IMR-90 (cell line): ENCODE results near the gene INPP5E. TPM values are rescaled to one million over a fixed set of nuclear protein-coding genes. Genes with fewer than 3 reads are reported as not detected.

ENCODE experiments used
- ATAC-seq: fragments of 200-7000 bp; cut with Tn5 transposase; 2 replicates; pipeline ENCODE4 v1.9.1; 2020; ENCODE audit warnings: low read depth, mild to moderate bottlenecking, moderate library complexity
- BruUV-seq: library from RNA; stranded (reverse); fragments of 400-500 nt; replicated peaks from 2 replicates; lab custom pipeline; 2021; lab: Mats Ljungman, UMichigan
- CTCF ChIA-PET: fragments of 300-600 bp; formaldehyde crosslinking; extraction: SDS; loops from one replicate; lab custom pipeline; 2021; ENCODE audit warnings: antibody characterized with exemption; lab: Yijun Ruan, JAX
- POLR2A ChIA-PET: fragments of 300-600 bp; sonication (Branson Sonifier 250); formaldehyde crosslinking; loops from one replicate; lab custom pipeline; 2022; ENCODE audit warnings: antibody characterized with exemption; ENCODE audit not compliant: unreplicated experiment; lab: Charles Lee
- DNase-seq: peaks from one replicate; pipeline ENCODE4 v3.0.0; 2013
- H2AFZ ChIP-seq: replicated peaks from 2 replicates; pipeline ENCODE3; 2013; ENCODE audit warnings: low read length, mild to moderate bottlenecking; ENCODE audit not compliant: poor library complexity
- H2AK5ac ChIP-seq: 2 replicates; pipeline ENCODE4 v1.6.1; 2013; ENCODE audit warnings: low read depth, low read length, inconsistent platforms
- H2AK9ac ChIP-seq: replicated peaks from 2 replicates; pipeline ENCODE3; 2013; ENCODE audit warnings: mild to moderate bottlenecking, low read depth, low read length, moderate library complexity; ENCODE audit not compliant: poor library complexity
- H2BK120ac ChIP-seq: 2 replicates; pipeline ENCODE4 v1.6.1; 2013; ENCODE audit warnings: low read depth, low read length, inconsistent platforms
- H2BK15ac ChIP-seq: 3 replicates; pipeline ENCODE4 v1.6.1; 2013; ENCODE audit warnings: low read depth, low read length, inconsistent platforms
- H2BK20ac ChIP-seq: 2 replicates; pipeline ENCODE4 v1.6.1; 2013; ENCODE audit warnings: low read depth, mild to moderate bottlenecking, inconsistent platforms, low read length, moderate library complexity
- H2BK5ac ChIP-seq: 2 replicates; pipeline ENCODE4 v1.6.1; 2013; ENCODE audit warnings: mild to moderate bottlenecking, low read depth, low read length, inconsistent platforms; ENCODE audit not compliant: poor library complexity, severe bottlenecking
- H3K14ac ChIP-seq: replicated peaks from 2 replicates; pipeline ENCODE4 v1.6.1; 2013; ENCODE audit warnings: low read depth, low read length, inconsistent platforms
- H3K18ac ChIP-seq: 2 replicates; pipeline ENCODE4 v1.6.1; 2013; ENCODE audit warnings: low read depth, low read length, control low read depth
- H3K23ac ChIP-seq: 2 replicates; pipeline ENCODE4 v1.6.1; 2013; ENCODE audit warnings: low read depth, low read length, inconsistent platforms
- H3K27ac ChIP-seq: 2 replicates; pipeline ENCODE4 v1.5.1; 2013; ENCODE audit warnings: mild to moderate bottlenecking, control low read depth, low read length; ENCODE audit not compliant: insufficient read depth
- H3K27me3 ChIP-seq: 2 replicates; pipeline ENCODE4 v1.6.1; 2013; ENCODE audit warnings: low read length; ENCODE audit not compliant: control insufficient read depth, insufficient read depth
- H3K36me3 ChIP-seq: 2 replicates; pipeline ENCODE4 v1.6.1; 2013; ENCODE audit warnings: low read length, mixed read lengths; ENCODE audit not compliant: control insufficient read depth, insufficient read depth
- H3K4ac ChIP-seq: 2 replicates; pipeline ENCODE4 v1.6.1; 2013; ENCODE audit warnings: low read depth, low read length, inconsistent platforms
- H3K4me1 ChIP-seq: 2 replicates; pipeline ENCODE4 v1.6.1; 2013; ENCODE audit warnings: low read length, mixed read lengths; ENCODE audit not compliant: control insufficient read depth, insufficient read depth
- H3K4me2 ChIP-seq: 2 replicates; pipeline ENCODE4 v1.6.1; 2013; ENCODE audit warnings: low read depth, mild to moderate bottlenecking, control low read depth, low read length, moderate library complexity
- H3K4me3 ChIP-seq: 2 replicates; pipeline ENCODE4 v1.5.1; 2013; ENCODE audit warnings: low read depth, mild to moderate bottlenecking, control low read depth, low read length, moderate library complexity; ENCODE audit not compliant: insufficient read depth
- H3K56ac ChIP-seq: 2 replicates; pipeline ENCODE4 v1.6.1; 2013; ENCODE audit warnings: low read length, inconsistent platforms; ENCODE audit not compliant: insufficient read depth; ENCODE audit errors: extremely low read depth
- H3K79me1 ChIP-seq, 2 experiments: 2 replicates each; pipeline ENCODE4 v1.6.1; 2013; ENCODE audit warnings: low read length in 2 of 2, inconsistent platforms in 1 of 2, low read depth in 1 of 2
- H3K9ac ChIP-seq: 2 replicates; pipeline ENCODE4 v1.6.1; 2013; ENCODE audit warnings: low read depth, low read length, control low read depth
- H3K9me1 ChIP-seq: 2 replicates; pipeline ENCODE4 v1.6.1; 2013; ENCODE audit warnings: low read length, inconsistent platforms; ENCODE audit not compliant: insufficient read depth
- H3K9me3 ChIP-seq: 2 replicates; pipeline ENCODE4 v1.6.1; 2013; ENCODE audit warnings: low read length; ENCODE audit not compliant: control insufficient read depth, insufficient read depth
- H4K20me1 ChIP-seq: 2 replicates; pipeline ENCODE4 v1.6.1; 2013; ENCODE audit warnings: low read length, inconsistent platforms; ENCODE audit not compliant: insufficient read depth
- H4K5ac ChIP-seq: 2 replicates; pipeline ENCODE4 v1.6.1; 2013; ENCODE audit warnings: mild to moderate bottlenecking, low read depth, low read length, control low read depth
- H4K8ac ChIP-seq, 2 experiments: 2 replicates each; pipeline ENCODE4 v1.6.1; 2013; ENCODE audit warnings: low read depth in 2 of 2, low read length in 2 of 2, control low read depth in 1 of 2, inconsistent platforms in 1 of 2
- H4K91ac ChIP-seq: 2 replicates; pipeline ENCODE4 v1.6.1; 2013; ENCODE audit warnings: low read depth, low read length, inconsistent platforms; ENCODE audit not compliant: insufficient read depth
- BHLHE40 ChIP-seq: fragments of 150-350 bp; IDR thresholded peaks from 2 replicates; pipeline ENCODE4 v1.6.1; 2016; ENCODE audit warnings: mild to moderate bottlenecking, low read depth, low read length
- CEBPB ChIP-seq: IDR thresholded peaks from 2 replicates; pipeline ENCODE4 v1.6.1; 2012; ENCODE audit warnings: low read depth, low read length, improper control_type of control experiment
- CHD1 ChIP-seq: IDR thresholded peaks from 2 replicates; pipeline ENCODE4 v1.6.1; 2012; ENCODE audit warnings: low read depth, low read length, improper control_type of control experiment
- FOS ChIP-seq: fragments of 150-350 bp; IDR thresholded peaks from 2 replicates; pipeline ENCODE4 v1.6.1; 2016; ENCODE audit warnings: low read depth, low read length
- MAZ ChIP-seq: IDR thresholded peaks from 2 replicates; pipeline ENCODE4 v1.6.1; 2012; ENCODE audit warnings: low read depth, mild to moderate bottlenecking, low read length, improper control_type of control experiment, moderate library complexity, borderline replicate concordance
- MXI1 ChIP-seq: IDR thresholded peaks from 2 replicates; pipeline ENCODE4 v1.6.1; 2012; ENCODE audit warnings: low read depth, mild to moderate bottlenecking, low read length, moderate library complexity, borderline replicate concordance
- WGBS, 2 experiments: methylation state at CpG; one replicate each; pipeline versions ENCODE4 v1.1.5 to v1.1.7; 2013; ENCODE audit warnings: missing lambda C conversion rate in 2 of 2; ENCODE audit not compliant: insufficient read length in 1 of 2; ENCODE audit errors: extremely low coverage in 2 of 2; 5-methylcytosine and 5-hydroxymethylcytosine counted together
- dilution Hi-C: fragments of 300-500 bp; cut with HindIII; formaldehyde crosslinking; loops from one replicate; pipeline ENCODE4 v1.14.3; 2018; ENCODE audit warnings: low sequenced_read_pairs; ENCODE audit not compliant: unreplicated experiment
- in situ Hi-C: fragments of 300-500 bp; cut with MboI; formaldehyde crosslinking; loops from 3 replicates; pipeline ENCODE4 v1.14.3; 2019; ENCODE audit warnings: low sequenced_read_pairs, inconsistent platforms, mixed read lengths
- intact Hi-C: fragments of 100-400 bp; cut with micrococcal nuclease; formaldehyde crosslinking; loops from 2 replicates; pipeline ENCODE4 v1.10.0; 2022
- polyA plus RNA-seq, 3 experiments: library from polyadenylated mRNA; depleted of rRNA; stranded (reverse); fragments of >200 nt; gene quantifications; 2 replicates each; pipeline ENCODE4 v1.2.3, GENCODE V29; 2012; ENCODE audit warnings: low replicate concordance in 1 of 3
- total RNA-seq: library from RNA; depleted of rRNA; stranded (reverse); fragments of >200 nt; gene quantifications from 2 replicates; pipeline ENCODE4 v1.2.3, GENCODE V29; 2012
- TF ChIP-seq, protein P1 (sequence below): fragments of 150-350 bp; IDR thresholded peaks from 2 replicates; pipeline ENCODE4 v1.6.1; 2017; ENCODE audit warnings: mild to moderate bottlenecking, antibody characterized with exemption, low read length, low read depth
- TF ChIP-seq, protein P2 (sequence below): fragments of 150-350 bp; IDR thresholded peaks from 2 replicates; pipeline ENCODE4 v1.6.1; 2016; ENCODE audit warnings: low read depth, mild to moderate bottlenecking, low read length, moderate library complexity, borderline replicate concordance

Gene INPP5E
- total and polyA plus RNA-seq, 2 of the 4 experiments (the other 2 are of a cell fraction): 1.6 to 9.4 TPM

DNA sequence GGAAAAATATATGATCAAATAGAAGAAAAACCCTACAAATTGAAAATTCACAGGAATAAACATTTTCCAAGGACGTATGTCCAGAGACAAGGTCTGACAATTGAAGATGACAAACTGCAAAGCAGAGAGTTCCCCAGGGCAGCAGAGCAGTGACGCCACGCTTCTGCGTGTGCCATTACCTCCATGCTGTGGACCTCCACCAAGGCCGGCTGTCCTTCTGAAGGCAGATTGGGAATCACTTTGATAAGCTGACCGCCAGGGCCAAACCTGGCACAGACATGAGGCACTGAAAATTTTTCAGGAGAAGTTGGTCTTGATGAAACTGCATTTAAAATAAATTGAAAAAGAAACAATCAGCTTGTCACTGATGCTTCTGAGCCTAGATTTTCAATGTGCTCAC lies 24.6 kb upstream of the INPP5E start:
- no peak overlapping the region for H2BK15ac ChIP-seq
- no peak overlapping the region for H3K23ac ChIP-seq
- in situ Hi-C loops: no loop called here
- TF ChIP-seq, protein P1, sequence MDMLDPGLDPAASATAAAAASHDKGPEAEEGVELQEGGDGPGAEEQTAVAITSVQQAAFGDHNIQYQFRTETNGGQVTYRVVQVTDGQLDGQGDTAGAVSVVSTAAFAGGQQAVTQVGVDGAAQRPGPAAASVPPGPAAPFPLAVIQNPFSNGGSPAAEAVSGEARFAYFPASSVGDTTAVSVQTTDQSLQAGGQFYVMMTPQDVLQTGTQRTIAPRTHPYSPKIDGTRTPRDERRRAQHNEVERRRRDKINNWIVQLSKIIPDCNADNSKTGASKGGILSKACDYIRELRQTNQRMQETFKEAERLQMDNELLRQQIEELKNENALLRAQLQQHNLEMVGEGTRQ: no peak
- TF ChIP-seq CHD1: no peak
- TF ChIP-seq FOS: no peak
- TF ChIP-seq MXI1: no peak
- no peak for TF ChIP-seq MAZ
- TF ChIP-seq CEBPB: no peak
- TF ChIP-seq, protein P2, sequence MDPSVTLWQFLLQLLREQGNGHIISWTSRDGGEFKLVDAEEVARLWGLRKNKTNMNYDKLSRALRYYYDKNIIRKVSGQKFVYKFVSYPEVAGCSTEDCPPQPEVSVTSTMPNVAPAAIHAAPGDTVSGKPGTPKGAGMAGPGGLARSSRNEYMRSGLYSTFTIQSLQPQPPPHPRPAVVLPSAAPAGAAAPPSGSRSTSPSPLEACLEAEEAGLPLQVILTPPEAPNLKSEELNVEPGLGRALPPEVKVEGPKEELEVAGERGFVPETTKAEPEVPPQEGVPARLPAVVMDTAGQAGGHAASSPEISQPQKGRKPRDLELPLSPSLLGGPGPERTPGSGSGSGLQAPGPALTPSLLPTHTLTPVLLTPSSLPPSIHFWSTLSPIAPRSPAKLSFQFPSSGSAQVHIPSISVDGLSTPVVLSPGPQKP: no peak
- no peak for TF ChIP-seq BHLHE40
- no peak overlapping the region for H2AK9ac ChIP-seq
- peaks cover 57% of the 10 kb centered on the region for H4K20me1 ChIP-seq
- peaks cover 81% of the 10 kb centered on the region for H3K36me3 ChIP-seq
- BruUV-seq: no TSS peak
- no peaks in the 10 kb centered on the region for H3K27me3 ChIP-seq
- H2BK120ac ChIP-seq: no peak overlapping the region
- ChIA-PET CTCF (no interaction called here), POLR2A (no interaction called here)
- H3K56ac ChIP-seq: no peak overlapping the region
- H2AFZ ChIP-seq: no peak overlapping the region
- H3K9ac ChIP-seq: no peak overlapping the region
- H3K14ac ChIP-seq: no peak overlapping the region
- no peak overlapping the region for H3K4me3 ChIP-seq
- H2AK5ac ChIP-seq: no peak overlapping the region
- no peaks in the 10 kb centered on the region for H3K4me1 ChIP-seq
- H3K9me3 ChIP-seq: no peaks in the 10 kb centered on the region
- intact Hi-C loops: no loop called here
- H3K4ac ChIP-seq: no peak overlapping the region
- no peak overlapping the region for H2BK20ac ChIP-seq
- H4K8ac ChIP-seq: no peak overlapping the region
- H4K91ac ChIP-seq: no peak overlapping the region
- H3K4me2 ChIP-seq: no peak overlapping the region
- dilution Hi-C loops: no loop called here
- H4K5ac ChIP-seq: no peak overlapping the region
- peaks cover 26 to 47% of the 10 kb centered on the region in 2 experiments for H3K79me1 ChIP-seq
- no peak overlapping the region for H3K27ac ChIP-seq
- no peak overlapping the region for H2BK5ac ChIP-seq
- H3K18ac ChIP-seq: no peak overlapping the region
- ATAC-seq: no peak
- WGBS, 2 experiments: 90% methylated on average over 4 of the region's 6 CpGs; no CpG with 5 or more reads in 1 of the 2 experiments
- no peak for DNase-seq
- H3K9me1 ChIP-seq: no peaks in the 10 kb centered on the region
